GM21619 (cell line): Measurements from ENCODE around the gene CROT.
A peak's percentile ranks its signal among the peaks of the same experiment; 100 is the strongest.

ENCODE experiments used
- ATAC-seq: cut with Tn5 transposase; IDR thresholded peaks from one replicate; pipeline ENCODE4 v1.9.1; 2021; ENCODE audit not compliant: unreplicated experiment

CROT gene

DNA sequence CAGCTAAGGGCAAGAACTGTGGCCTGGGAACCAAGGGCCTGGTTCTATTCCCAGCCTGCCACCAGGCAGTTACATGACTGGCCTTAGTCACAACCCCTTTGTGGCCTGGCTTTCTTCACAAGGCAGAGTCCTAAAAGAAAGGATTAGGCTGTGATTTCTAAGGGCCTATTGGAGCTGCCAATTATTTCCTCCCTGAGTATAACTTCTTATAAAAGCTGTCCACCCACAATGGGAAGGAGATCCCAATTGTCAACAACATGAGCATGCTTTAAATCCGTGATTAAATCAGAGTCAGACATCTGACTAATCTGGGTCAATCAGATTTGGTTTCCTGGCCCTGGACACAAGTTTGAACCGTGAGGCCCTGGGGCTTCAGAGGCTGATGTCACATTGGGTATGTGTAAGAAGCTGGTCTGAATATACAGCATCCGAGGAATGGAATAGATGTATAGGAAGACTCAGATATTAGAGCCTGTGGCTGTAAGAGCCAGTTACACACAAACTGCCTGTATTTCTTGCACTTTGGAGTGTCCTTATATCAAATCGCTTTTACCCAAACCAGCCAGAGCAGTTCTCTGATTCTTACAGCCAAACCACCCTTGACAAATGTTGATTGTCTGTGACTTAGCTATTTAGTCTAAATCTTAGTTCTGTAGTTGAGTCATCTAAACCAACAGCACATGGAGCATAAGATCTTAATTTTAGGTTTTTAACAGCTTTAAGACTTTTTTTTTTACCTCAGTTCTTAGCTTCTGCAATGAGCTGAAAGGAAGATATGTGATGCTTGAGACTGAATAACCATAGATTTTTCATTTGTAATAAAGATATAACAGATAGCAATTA is 68.7 kb downstream of the CROT start:
- ATAC-seq, result no peak

DNA sequence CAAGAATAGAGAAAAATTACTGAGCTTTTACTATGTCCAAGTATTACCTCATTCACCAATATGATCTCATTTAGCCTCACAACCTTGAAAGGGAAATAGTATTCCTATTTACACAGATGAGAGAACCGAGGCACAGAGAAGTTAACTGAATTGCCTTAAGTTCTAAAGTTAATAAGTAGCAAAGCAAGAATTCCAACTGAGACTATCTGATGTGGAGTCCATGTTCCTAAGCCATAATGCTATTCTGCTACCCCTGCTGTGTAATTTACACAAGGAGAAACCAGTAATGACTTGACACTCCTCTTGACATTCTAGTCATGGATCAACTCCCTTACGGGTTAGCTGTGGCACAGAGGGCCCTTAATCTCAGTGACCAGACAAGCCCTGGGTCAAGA is 69.3 kb downstream of the CROT start:
- ATAC-seq, result no peak

DNA sequence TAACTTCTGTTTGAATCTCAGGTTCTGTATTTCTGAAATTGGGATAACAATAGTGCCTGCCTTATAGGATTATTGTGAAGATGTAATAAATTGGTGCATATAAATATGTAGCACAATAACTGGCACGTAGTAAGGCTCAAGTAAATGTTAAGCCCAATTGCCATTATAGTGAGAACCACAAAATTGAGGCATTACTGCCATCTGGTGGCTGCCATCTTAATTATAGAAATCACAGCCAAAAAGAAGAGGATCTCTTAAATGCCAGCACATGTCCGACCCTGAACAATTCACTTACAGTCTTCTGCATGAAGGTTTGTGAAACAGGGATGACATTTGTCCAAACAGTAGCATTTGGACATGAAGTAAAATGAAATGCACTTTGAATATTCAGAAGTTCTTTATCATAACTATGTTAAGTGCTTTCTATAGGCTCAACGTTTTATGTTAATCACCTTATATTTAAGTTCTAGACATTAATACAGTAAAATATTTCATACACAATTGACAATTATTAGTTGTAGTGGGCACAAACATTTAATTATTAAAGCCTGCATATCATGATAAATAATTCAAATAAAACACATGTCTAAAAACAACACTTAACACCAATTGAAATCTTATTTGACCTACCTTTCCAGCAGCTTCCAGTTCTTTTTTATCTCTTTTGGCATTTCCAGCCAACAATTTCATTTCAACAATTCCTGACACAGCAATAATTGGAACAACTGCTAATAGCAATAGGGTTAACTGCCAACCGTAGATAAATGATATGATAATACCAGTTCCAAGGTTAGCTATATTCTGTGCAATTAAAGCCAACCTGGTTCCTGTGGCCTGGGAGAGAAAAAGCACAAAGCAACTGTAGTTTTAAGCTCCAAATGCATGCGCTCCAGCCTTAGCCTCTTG is 71.5 kb downstream of the CROT start:
- peak; percentile 82 for ATAC-seq

DNA sequence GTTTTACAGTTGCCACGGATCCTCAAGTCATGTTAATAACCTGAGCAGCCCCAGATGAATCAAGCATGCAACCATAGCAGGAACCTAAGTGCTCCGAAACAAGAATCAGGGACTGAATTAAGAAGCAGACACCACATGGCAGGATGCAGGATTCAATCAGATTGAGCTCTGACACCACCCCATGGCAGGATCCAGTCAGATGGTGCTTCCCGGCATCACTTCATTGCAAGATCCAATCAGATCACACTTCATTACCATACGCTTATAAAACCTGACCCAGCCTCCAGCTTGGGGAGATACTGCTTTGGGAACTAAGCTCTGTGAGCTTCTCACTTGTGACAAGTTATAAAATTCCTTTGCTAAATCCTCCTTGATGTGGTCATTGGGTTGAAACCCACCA is 74.7 kb downstream of the CROT start:
- ATAC-seq, result no peak

DNA sequence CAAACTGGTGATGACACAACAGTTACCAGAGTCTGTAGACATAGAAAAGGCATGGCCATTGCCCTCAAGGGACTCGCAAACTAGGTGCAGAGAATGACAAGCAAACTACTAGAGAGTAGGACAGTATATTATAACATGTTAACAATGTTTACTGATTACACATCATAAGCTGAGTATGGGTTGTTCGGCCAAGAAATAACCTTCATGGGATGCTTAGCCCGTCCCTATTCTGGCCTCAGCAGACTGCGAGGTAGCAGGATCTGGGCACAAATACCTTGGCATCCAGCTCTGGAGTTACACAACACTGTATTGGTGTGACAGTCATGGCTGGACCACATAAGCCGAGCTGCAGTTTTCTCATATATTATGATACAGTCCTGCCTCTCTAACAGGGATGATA is 78.6 kb downstream of the CROT start:
- no peak for ATAC-seq

DNA sequence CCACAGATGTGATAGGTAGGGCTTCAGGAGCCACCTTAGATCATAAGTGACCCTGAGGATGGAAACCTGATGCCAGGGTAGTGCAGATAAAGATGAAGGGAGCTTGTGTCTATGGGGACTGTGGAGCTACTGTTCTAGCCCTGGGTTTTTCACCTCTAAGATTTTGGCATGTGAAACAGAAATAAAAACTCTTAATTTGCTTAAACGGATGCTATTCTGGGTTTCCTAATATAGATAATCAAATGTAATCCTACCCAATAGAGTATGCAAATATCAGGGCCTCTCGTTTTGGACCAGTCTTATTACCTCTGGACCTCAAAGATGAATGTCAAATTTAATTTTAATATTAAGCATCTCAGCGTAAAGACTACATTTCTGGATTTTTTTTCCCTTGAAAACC is 80.7 kb downstream of the CROT start:
- ATAC-seq, result peak; percentile 82

DNA sequence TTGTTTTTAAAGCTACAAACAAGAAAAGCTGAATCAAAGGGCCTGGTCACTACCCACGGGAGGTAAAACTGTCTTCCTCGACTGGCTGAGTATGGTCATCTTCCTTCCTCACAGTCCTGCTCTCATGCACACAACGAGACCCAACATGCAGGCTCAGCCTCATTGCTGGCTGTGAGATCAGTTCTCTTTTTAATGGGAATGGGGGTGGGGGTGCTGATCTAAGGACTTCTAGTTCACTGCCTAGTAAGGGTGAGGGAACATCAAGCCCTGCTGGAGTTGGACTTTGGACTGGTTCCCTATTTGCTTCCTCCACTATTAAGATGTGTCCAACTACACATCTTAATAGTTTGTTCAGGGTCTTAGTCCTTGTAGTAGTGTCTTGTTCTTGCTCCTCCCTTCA is 81.8 kb downstream of the CROT start:
- ATAC-seq, result no peak

DNA sequence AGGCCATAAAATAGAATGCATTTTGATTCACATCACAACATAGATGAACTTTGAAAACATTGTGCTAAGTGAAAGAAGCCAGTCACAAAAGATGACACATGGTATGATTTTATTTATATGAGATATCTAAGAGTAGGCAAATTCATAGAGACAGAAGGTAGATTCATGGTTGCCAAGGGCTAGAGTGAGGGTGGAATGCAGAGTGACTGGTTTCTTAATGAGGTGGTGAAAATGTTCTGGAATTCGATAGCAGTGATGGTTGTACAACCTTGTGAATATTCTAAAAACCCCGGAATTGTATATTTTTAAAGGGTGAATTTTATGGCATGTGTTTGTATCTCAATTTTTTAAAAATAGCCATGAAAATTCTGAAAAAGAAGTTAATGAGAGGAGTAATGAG is 87.1 kb downstream of the CROT start:
- ATAC-seq, result no peak

DNA sequence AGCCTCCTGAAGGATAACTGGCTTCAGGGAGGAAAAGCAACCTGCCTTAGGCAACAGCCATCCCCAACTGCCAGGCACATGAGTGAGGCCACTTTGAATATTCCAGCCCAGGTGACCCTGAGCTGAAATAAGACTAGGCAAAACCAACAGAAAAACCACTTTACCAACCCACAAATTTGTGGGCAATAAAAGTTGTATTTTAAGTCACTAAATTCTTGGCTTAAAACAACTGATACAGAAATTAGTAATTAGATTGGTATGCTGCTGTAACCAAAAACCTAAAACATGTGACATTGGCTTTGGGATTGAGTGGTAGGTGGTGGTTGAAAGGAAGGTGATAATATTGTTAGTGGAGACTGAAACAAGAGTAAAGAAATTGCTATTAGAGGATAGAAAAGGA is 90.1 kb downstream of the CROT start:
- no peak for ATAC-seq

DNA sequence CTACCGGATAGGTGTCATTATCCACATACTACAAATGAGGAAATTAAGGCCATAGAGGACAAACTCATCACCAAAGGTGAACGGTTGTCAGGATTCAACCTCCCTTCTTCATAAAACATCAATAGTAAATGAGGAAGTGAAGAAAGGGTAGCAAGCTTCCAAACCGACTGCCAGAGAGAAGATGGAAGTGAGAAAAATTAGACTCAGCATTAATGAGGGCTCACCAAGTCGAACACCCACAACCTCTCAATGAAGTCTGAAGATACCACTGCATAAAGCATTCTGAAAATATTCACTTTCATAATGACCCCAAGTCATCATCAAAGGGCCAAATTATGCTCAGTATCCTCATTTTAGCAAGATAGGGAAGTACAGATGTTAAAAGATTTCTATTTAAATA is 100.4 kb downstream of the CROT start:
- peak; percentile 84 for ATAC-seq

DNA sequence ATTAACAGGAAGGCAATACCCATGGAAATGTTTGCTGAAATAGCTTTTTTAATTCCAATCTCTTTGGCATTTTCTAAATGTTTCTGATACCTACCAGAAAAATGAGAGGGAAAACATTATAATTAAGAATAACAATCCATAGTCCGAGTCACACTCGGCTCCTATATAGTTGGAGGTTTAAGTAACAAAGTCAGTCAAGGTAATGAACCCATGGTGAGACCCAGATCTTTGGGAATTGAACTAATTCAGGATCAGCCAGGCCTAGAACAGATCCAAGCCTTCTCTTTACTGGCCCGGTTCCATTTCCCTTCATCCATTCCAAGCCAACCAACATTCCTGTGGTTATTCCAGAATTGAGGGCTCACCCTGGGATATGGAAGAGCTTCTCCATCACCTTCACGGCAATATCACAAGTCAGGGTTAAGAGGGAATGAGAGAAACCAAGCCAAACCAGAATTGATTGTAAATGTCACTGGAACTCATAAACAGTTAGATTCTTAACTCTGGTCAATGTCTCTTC is 101.7 kb downstream of the CROT start:
- ATAC-seq, result no peak

DNA sequence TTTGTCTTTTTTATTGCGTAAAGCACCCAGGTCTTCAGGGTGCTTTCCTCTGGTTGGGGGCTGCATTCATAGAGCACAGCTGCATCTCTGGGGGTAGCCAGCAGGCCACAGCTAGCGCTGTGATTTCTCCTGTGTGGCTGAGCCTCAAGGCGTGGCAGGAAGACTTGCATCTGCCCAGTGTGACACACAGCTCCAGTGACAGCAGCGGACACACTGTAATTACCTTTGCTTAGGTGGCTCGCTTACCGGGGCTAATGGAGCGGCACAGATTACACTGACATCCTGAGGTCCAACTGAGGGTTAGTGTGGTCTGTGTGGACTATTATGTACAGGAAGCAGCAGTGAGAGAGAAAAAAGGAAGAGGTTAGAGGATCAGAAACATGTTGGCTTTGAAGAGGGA is 102.9 kb downstream of the CROT start:
- no peak for ATAC-seq
